Activated naive CD4-positive, alpha-beta T cell treated with Interleukin-2 at 50 U/mL for 16 hours (primary cell): Measurements from ENCODE around the gene RGS6.

Source experiments
- DNase-seq: peaks from one replicate; pipeline ENCODE4 v3.0.0-alpha.2; 2020

RGS6 gene

GRCh38 chr14:72336311-72336980 lies 404.2 kb downstream of the RGS6 start:
- no peak for DNase-seq

- DNase-seq, result no peak
These were observed 409.0 kb downstream of the RGS6 start for GRCh38 chr14:72341237-72341636.

DNA sequence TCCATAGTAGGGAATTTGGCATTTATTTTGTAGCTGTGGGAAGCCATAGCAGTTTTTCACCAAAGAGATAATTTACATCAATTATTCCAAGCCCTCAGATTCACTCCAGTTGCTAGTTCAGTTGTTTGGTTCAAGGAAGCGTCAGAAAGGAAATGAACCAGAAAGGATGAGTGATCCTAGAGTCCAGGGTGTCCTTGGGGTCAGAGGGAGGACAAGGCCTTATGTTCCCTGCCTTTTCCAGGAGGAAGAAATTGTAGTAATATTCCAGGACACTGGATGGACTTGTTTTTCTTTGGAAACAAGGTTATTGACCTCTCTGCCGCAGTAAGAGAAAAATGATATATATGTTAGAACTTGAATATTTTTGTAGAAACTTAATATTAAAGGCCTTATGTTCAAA lies 409.5 kb downstream of the RGS6 start:
- DNase-seq, result no peak

DNA sequence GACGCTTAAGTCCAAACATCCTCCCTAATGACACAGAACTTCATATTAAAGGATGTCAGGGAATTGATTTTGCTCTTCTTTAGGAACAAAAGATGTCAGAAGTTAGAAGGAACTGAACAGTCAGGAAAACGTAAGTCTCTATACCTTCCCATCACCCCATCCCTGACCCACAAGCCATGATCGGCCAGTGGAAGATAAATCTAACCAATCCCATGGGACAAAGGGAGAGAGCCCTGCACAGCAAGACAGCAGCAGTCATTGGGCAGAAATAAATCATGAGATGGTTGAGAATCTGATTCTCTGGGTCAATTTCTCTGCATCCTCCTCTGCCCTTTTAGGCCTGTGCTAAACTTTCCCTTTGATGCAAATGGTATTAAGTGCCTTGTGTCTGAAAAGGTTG lies 414.9 kb downstream of the RGS6 start:
- DNase-seq, result no peak

- no peak for DNase-seq
These were observed 418.0 kb downstream of the RGS6 start for GRCh38 chr14:72350215-72350614.

DNA sequence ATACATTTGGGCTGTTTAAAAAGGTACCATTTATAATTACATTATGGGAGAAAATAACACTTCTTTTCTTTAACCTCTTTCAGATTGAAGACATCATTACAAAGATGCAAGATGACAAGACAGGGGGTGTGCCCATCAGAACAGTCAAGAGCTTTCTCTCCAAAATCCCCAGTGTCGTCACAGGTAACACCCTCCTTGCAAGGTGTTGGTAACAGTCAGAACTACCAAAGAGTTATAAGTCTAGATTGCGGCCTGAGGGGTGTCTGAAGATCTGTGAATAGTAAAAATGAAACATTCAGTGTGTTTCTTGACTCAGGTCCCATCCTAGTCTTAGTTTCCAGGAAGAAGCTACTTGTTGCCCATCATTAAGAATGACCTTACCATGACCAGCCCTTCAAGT lies 419.8 kb downstream of the RGS6 start:
- DNase-seq, result no peak

- no peak for DNase-seq
These were observed 434.4 kb downstream of the RGS6 start for GRCh38 chr14:72366619-72367018.

DNA sequence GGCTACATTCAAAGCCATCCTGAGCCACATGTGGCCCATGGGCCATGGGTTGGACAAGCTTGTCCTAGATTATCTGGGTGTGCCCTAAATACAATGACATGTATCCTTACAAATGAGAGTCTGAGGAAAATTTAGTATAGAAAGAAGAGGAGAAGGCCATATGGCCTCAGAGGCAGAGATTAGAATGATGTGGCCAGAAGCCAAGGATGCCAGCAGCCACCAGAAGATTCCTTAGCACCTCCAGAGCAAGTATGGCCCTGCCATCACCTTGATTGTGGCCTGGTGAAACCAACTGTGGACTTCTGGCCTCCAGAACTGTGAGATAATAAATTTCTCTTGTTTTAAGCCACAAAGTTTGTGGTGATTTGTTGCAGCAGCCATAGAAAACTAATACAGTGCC lies 436.9 kb downstream of the RGS6 start:
- DNase-seq, result no peak

GRCh38 chr14:72377016-72377415 lies 444.8 kb downstream of the RGS6 start:
- DNase-seq, result no peak

- no peak for DNase-seq
These were observed 448.2 kb downstream of the RGS6 start for GRCh38 chr14:72380456-72380855.

- no peak for DNase-seq
These were observed 451.6 kb downstream of the RGS6 start for GRCh38 chr14:72383865-72384264.

GRCh38 chr14:72387726-72388125 lies 455.5 kb downstream of the RGS6 start:
- no peak for DNase-seq

- no peak for DNase-seq
These were observed 457.0 kb downstream of the RGS6 start for GRCh38 chr14:72389200-72389599.

DNA sequence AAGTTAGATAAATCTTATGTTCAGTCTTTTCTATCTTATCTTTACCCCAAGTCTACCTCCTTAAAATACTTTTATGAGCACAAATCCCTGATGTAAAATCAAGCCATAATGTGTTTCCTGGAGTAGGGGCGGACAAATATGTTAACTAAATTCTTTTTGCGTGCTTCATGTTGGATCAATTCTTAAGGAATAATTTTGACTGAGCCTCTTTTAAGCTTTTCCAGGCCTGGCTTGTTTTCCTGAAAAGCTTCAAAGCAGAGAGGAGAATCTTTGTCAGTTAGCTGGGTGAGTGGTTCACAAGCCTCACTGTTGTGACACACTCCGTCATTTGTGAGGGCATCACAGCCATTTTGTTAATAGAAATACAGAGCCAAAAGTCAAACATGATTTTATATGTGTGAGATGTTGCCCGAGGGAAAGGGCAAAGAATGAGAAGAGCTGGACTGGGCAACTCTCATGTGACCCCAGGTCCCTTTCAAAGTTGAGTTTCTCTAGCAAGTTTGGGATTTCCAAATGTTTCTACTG lies 468.9 kb downstream of the RGS6 start:
- DNase-seq, result no peak

DNA sequence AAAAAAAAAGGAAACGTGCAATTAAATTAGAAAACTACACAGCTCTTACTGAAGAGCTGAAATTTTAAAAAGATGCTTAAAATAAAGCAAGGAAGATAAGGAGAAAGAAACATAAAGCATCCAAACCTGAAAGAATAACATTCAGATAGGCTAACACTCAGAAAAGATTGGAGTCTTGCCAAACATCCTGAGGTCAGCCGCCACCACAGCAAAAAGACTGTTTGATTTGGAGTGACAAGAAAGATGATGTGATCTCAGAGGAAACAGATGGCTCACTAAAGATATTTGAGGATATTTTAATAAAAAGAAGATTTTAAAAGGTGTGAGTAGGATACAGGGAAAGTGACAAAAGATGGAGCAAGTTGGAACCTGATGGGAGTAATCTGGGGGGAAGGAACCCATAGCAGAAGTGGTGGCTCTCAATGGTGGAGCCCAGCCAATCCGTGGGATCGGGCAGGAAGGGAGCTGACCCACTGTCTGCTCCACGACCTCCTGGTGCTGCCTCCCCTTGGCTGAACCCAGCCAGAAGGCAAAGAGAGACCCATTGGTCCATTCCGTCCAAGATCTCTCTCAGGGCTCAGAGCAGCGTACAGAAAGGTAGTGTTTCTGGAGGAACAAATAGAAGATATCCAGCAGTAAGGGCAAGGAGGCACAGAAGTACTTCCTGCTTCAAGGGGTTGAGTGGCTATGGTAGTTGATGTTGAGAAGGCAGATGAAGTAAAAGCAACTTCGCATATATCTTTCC lies 469.6 kb downstream of the RGS6 start:
- DNase-seq, result peak; percentile 10

DNA sequence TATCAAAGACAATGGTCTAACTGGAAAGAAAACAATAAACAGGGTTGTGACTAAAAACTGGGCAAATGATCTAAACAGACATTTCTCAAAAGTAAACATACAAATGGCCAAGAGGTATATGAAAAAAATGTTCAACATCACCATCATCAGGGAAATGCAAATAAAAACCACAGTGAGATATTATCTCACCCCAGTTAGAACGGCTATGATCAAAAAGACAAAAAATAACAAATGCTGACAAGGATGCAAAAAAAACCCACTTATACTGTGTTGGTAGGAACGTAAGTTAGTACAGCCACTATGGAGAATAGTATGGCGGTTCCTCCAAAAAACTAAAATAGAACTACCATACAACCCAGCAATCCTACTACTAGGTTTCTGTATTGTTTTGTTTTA lies 470.1 kb downstream of the RGS6 start:
- no peak for DNase-seq

DNA sequence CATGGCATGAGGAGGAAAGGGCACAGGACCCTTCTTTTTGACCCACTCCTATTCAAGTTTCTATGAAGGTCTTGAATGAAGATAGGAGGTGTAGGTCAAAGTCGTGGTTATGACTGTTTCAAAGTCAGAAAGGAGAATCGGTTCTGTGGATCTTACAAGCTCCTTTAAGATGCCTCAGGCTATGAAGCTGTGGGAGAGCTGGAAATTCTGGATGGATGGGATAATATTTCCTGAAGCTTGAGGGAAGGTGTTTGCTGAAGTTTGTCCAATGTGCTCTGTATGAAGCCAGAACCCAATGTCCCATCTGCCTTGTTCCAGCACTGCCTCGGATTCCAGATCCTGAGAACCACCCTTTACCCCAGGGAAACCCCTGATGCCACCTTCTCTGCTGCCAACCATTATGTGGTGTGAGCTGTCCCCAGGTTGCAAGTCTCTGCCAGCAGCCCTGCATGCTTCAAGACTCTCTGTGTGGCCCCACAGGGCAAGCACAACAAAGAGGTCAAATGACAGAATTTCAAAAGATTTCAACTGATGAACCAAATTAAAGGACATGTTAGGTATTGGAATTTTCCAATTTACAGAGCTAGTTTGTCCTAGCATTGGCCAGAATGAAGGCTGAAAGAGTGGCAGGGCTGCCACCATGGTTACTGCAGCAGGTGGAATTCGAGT lies 472.0 kb downstream of the RGS6 start:
- no peak for DNase-seq

- DNase-seq, result no peak
These were observed 472.8 kb downstream of the RGS6 start for GRCh38 chr14:72404998-72405397.

DNA sequence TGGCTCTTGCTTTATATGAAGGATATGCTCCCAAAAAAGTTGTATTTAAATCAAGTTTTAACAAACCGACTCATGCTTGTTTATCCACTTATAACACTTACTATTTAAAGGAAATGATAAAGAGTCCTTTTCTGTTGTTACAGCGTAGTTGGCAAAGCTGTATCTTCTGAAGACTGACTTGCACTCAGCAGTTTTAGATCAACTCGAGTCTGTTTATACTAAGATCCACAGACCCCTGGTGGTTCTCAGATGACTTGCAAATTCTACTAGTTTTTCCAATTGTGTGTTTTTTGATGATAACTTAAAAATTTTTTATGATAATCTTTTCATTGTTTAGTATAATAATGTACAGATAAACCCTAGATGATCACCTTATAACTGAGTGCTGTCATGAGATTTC lies 475.8 kb downstream of the RGS6 start:
- no peak for DNase-seq

DNA sequence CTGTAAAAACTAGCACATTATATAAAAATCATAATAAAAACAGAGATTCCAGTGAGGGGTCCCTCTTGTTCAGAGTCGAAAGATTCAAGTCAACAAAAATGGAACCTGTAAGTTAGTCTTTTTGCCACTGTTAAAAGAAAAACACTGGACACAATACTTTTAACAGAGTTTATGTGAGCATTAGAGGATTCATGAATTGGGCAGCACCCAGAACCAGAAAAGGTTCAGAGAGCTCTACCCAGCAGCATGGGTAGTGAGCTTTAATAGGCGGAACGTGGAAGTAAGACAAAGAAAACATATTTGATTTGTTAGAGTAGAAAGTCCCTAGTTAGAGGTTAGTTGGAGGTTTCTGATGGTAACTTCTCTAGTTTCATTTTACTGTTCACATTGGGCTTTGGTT lies 476.8 kb downstream of the RGS6 start:
- DNase-seq, result no peak

DNA sequence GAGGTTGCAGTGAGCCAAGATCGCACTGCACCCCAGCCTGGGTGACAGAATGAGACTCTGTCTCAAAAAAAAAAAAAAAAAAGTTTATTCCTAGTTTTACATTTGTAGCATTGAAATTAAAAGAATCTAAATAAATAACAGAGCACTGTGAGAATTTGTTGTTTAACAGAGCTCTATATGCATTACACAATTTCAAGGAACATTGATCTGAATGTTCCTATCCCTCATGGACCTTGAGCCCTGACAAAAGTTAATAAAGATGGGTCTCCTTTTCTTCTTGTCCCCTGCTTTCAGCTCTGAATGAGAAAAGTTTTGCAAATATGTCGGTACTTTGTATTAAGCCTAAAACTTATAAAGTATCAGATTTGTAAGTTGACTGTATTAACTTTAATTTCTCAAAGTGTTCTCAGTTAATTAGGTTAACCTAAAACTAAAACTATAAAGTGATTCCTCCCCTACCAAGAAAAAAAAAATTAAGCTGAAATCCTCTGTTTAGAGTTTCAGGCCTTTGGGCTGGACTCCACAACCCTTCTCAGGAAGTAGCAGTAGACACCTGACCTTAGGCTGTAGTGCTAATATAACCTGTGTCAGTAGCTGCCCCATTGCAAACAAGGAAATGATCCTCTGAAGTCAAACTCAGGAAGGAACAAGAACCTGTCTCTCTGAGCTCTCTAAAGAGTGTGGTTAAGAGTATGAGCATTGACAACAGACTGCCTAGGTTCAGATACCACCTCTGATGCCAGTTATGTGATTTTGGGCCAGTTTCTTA lies 484.0 kb downstream of the RGS6 start:
- DNase-seq, result no peak

GRCh38 chr14:72416892-72417291 lies 484.7 kb downstream of the RGS6 start:
- no peak for DNase-seq

- DNase-seq, result no peak
These were observed 486.6 kb downstream of the RGS6 start for GRCh38 chr14:72418806-72419205.
